K562 (cell line): ENCODE results near the gene SPHK2. TPM values are rescaled to one million over a fixed set of nuclear protein-coding genes. Genes with fewer than 3 reads are reported as not detected.

Source experiments
- ARID1B ChIP-seq: fragments of 450-650 bp; IDR thresholded peaks from 2 replicates; pipeline ENCODE4 v1.6.1; 2016; ENCODE audit warnings: antibody characterized with exemption, mild to moderate bottlenecking, inconsistent platforms
- E2F1 ChIP-seq: sonication (generic); formaldehyde crosslinking; IDR thresholded peaks from 2 replicates; pipeline ENCODE4 v1.8.1; 2023; ENCODE audit warnings: mild to moderate bottlenecking, missing genetic modification reagents, moderate library complexity
- EP300 ChIP-seq: IDR thresholded peaks from 2 replicates; pipeline ENCODE4 v1.6.1; 2012; ENCODE audit warnings: low read length, improper control_type of control experiment
- HMG20B ChIP-seq: fragments of 250-450 bp; sonication (Bioruptor Pico); IDR thresholded peaks from 2 replicates; pipeline ENCODE4 v1.5.0; 2021; ENCODE audit warnings: mild to moderate bottlenecking
- HMGN3 ChIP-seq: IDR thresholded peaks from 2 replicates; pipeline ENCODE4 v1.6.1; 2011; ENCODE audit warnings: borderline replicate concordance, low read depth, mild to moderate bottlenecking, mixed read lengths, low read length; ENCODE audit not compliant: insufficient read length; ENCODE audit errors: extremely low read depth
- IFI16 ChIP-seq: fragments of 250-450 bp; sonication (Bioruptor Pico); IDR thresholded peaks from 2 replicates; pipeline ENCODE4 v2.1.2; 2022; ENCODE audit warnings: mild to moderate bottlenecking, inconsistent platforms
- NFRKB ChIP-seq: fragments of 450-650 bp; IDR thresholded peaks from 2 replicates; pipeline ENCODE4 v1.6.1; 2016; ENCODE audit warnings: low read depth
- PML ChIP-seq: IDR thresholded peaks from 2 replicates; pipeline ENCODE4 v1.6.1; 2012; ENCODE audit warnings: low read length, inconsistent platforms
- SRSF3 ChIP-seq: fragments of 200-400 bp; formaldehyde crosslinking; IDR thresholded peaks from 2 replicates; pipeline ENCODE4 v1.6.1; 2016; ENCODE audit warnings: mild to moderate bottlenecking, low read length, moderate library complexity; ENCODE audit not compliant: insufficient read depth
- SUPT5H ChIP-seq: fragments of 450-650 bp; IDR thresholded peaks from 2 replicates; pipeline ENCODE4 v1.6.1; 2016
- TARDBP ChIP-seq: fragments of 450-650 bp; IDR thresholded peaks from 2 replicates; pipeline ENCODE4 v1.6.1; 2016
- ZNF407 ChIP-seq: fragments of 450-650 bp; IDR thresholded peaks from 2 replicates; pipeline ENCODE4 v1.6.1; 2016; ENCODE audit warnings: low read depth
- ZNF586 ChIP-seq: fragments of 450-650 bp; formaldehyde crosslinking; conservative IDR thresholded peaks from 2 replicates; pipeline ENCODE4 v1.4.0; 2020; ENCODE audit warnings: mild to moderate bottlenecking, moderate library complexity
- polyA plus RNA-seq, 8 experiments: library from polyadenylated mRNA; depleted of rRNA in 4 of 8; stranded (reverse) in 5 of 8; unstranded in 3 of 8; fragments of >200 nt; fragmentation: Nextera tagmentation in 2 of 8; fragmentation: Illumina TruSeq in 1 of 8; extraction: Ambion mirVana in 2 of 8; extraction: Trizol in 1 of 8; gene quantifications; 2 replicates each; pipeline versions ENCODE4 v1.2.1 to v1.2.3, GENCODE V29; 2011 to 2014; ENCODE audit warnings: inconsistent platforms in 1 of 8, missing spikeins in 1 of 8
- total RNA-seq, 7 experiments: library from RNA; depleted of rRNA in 6 of 7; stranded (reverse); fragments of >200 nt in 6 of 7; fragmentation: Illumina TruSeq in 2 of 7; extraction: Trizol in 2 of 7; gene quantifications; 2 replicates each; pipeline versions ENCODE4 v1.2.1 to v1.2.3, GENCODE V29; 2011 to 2021; ENCODE audit warnings: low replicate concordance in 1 of 7
- TF ChIP-seq, protein P1 (sequence below): sonication (generic); formaldehyde crosslinking; IDR thresholded peaks from 2 replicates; pipeline ENCODE4 v1.8.0; 2022; ENCODE audit warnings: mild to moderate bottlenecking, missing genetic modification reagents
- TF ChIP-seq, protein P2 (sequence below): sonication (generic); formaldehyde crosslinking; IDR thresholded peaks from 2 replicates; pipeline ENCODE4 v1.8.1; 2023; ENCODE audit warnings: mild to moderate bottlenecking, missing genetic modification reagents

Gene SPHK2
- total and polyA plus RNA-seq, 9 of the 15 experiments (the other 6 are each of a cell fraction or from before 2014, with no cell fraction given), result 0.10 to 15.2 (median 2.9) TPM

- TF ChIP-seq ZNF407, result peak; percentile 51; the same call in 1 of the 2 replicates
- TF ChIP-seq NFRKB, result no peak
- TF ChIP-seq PML, result no peak
- peak; percentile 55; the same call in 1 of the 2 replicates for TF ChIP-seq SUPT5H
- no peak for TF ChIP-seq HMG20B
- TF ChIP-seq HMGN3, result peak; percentile 92
- TF ChIP-seq, protein P1, sequence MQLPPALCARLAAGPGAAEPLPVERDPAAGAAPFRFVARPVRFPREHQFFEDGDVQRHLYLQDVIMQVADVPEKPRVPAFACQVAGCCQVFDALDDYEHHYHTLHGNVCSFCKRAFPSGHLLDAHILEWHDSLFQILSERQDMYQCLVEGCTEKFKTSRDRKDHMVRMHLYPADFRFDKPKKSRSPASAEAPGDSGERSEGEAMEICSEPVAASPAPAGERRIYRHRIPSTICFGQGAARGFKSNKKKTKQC, result no peak
- no peak; the same call in none of the 2 replicates for TF ChIP-seq EP300
- peak; percentile 79; the same call in 1 of the 2 replicates for TF ChIP-seq ARID1B
- no peak for TF ChIP-seq IFI16 (CRISPR knock-in tag)
- no peak for TF ChIP-seq ZNF586 (CRISPR knock-in tag)
- TF ChIP-seq, protein P2, sequence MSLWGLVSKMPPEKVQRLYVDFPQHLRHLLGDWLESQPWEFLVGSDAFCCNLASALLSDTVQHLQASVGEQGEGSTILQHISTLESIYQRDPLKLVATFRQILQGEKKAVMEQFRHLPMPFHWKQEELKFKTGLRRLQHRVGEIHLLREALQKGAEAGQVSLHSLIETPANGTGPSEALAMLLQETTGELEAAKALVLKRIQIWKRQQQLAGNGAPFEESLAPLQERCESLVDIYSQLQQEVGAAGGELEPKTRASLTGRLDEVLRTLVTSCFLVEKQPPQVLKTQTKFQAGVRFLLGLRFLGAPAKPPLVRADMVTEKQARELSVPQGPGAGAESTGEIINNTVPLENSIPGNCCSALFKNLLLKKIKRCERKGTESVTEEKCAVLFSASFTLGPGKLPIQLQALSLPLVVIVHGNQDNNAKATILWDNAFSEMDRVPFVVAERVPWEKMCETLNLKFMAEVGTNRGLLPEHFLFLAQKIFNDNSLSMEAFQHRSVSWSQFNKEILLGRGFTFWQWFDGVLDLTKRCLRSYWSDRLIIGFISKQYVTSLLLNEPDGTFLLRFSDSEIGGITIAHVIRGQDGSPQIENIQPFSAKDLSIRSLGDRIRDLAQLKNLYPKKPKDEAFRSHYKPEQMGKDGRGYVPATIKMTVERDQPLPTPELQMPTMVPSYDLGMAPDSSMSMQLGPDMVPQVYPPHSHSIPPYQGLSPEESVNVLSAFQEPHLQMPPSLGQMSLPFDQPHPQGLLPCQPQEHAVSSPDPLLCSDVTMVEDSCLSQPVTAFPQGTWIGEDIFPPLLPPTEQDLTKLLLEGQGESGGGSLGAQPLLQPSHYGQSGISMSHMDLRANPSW, result no peak
- peak; percentile 66; the same call in 1 of the 2 replicates for TF ChIP-seq TARDBP
- peak; percentile 76; the same call in 1 of the 2 replicates for TF ChIP-seq E2F1
- TF ChIP-seq SRSF3, result no peak
Measured at GRCh38 chr19:48588670-48589401, 30.5 kb upstream of the SPHK2 start (continued).
